ENCODE results near the gene PDIA3.

The PDIA3 gene

DNA sequence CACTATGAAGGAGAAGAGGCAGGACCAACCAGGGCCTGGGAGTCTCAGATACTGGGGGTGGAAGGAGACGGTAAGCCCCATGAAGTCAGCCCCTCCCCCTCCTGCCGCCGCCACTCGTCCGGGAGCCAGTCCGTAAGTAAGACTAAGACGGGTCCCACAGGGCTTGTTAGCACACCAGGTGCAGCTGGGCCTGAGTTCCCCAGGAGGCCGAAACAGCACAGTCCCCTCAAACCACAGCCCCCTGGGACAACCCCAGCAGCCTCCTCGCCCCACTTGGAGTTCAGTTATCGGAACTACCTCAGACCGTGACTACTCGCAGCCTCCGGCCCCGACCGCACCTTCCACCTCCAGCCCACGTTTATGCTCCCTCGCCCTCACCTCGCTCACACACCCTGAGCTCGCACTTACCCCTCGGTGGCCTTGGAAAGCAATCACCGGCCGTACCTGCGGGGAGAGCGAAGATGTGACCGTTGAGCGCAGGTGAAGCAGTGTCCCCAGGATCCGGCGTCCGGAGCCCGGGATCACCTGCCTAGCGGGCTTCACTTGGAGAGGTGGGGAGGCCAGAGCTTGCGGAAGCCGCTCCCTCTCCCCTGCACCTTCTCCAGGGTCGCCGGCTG, 30.0 kb downstream of the PDIA3 start:
- Histone ChIP-seq H3K4me1 (ENCODE audit: control insufficient read depth, insufficient read depth, low read length, poor library complexity, severe bottlenecking) (peaks cover 10% of the 10 kb centered on the region), H3K27me3 (replicated peaks; ENCODE audit: control insufficient read depth, insufficient read depth, low read length, poor library complexity, severe bottlenecking) (no peaks in the 10 kb centered on the region), H3K36me3 (ENCODE audit: control insufficient read depth, insufficient read depth, low read length) (peaks cover 21% of the 10 kb centered on the region), H3K9me3 (ENCODE audit: control insufficient read depth, low read length) (no peaks in the 10 kb centered on the region), H3K27ac (ENCODE audit: insufficient read depth, low read length, poor library complexity, severe bottlenecking) (peak overlapping the region; percentile 28), H3K4me3 (ENCODE audit: insufficient read depth, low read depth, low read length, poor library complexity, severe bottlenecking) (peak overlapping the region; percentile 85)
- no peak for DNase-seq

DNA sequence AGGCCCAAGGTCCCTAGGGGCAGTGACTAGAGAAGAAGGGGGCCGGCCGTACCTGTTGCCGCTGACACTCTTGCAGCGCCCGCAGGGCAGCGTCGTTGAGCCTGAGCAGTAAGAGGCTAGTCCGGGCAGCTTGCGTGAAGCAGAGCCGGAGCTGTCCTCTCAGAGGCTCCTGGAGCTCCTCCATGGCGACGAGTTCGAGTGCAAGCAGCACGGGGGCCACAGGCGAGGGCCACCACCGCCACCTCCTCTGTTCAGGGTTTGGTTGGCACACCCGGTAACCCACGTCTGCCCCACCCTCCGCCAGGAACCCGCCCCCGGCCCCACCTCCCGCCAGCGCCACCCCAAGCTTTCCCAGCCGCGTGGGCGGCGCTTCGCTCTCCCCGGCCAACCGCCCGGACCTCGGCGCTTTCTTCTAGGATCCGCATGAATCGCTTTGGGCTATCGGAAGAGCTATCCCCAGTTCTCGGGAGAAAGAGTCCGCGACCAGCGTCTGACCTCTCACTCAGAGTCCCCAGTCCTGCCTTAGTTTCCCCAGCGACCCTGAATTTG, 30.6 kb downstream of the PDIA3 start, which contains the start of gene ELL3:
ELL3 (minus strand) TSS at position 249 of the 549 bp plus-strand sequence; CDS start at position 184, 65 bp downstream.
- Histone ChIP-seq H3K27me3 (replicated peaks; ENCODE audit: control insufficient read depth, insufficient read depth, low read length, poor library complexity, severe bottlenecking) (no peaks in the 10 kb centered on the region), H3K36me3 (ENCODE audit: control insufficient read depth, insufficient read depth, low read length) (peaks cover 16% of the 10 kb centered on the region), H3K27ac (ENCODE audit: insufficient read depth, low read length, poor library complexity, severe bottlenecking) (peak within 1 kb of the TSS; percentile 61), H3K4me3 (ENCODE audit: insufficient read depth, low read depth, low read length, poor library complexity, severe bottlenecking) (peak within 1 kb of the TSS; percentile 85), H3K9me3 (ENCODE audit: control insufficient read depth, low read length) (no peaks in the 10 kb centered on the region), H3K4me1 (ENCODE audit: control insufficient read depth, insufficient read depth, low read length, poor library complexity, severe bottlenecking) (peaks cover 10% of the 10 kb centered on the region)
- DNase-seq = peak; percentile 62 to 72 (median 69)

- Histone ChIP-seq H3K4me1 (ENCODE audit: control insufficient read depth, insufficient read depth, low read length, poor library complexity, severe bottlenecking) (peaks cover 10% of the 10 kb centered on the region), H3K36me3 (ENCODE audit: control insufficient read depth, insufficient read depth, low read length) (peaks cover 10% of the 10 kb centered on the region), H3K27ac (ENCODE audit: insufficient read depth, low read length, poor library complexity, severe bottlenecking) (peak overlapping the region; percentile 61), H3K9me3 (ENCODE audit: control insufficient read depth, low read length) (no peaks in the 10 kb centered on the region), H3K4me3 (ENCODE audit: insufficient read depth, low read depth, low read length, poor library complexity, severe bottlenecking) (peak overlapping the region; percentile 85), H3K27me3 (replicated peaks; ENCODE audit: control insufficient read depth, insufficient read depth, low read length, poor library complexity, severe bottlenecking) (no peaks in the 10 kb centered on the region)
- DNase-seq = peak; percentile 79 to 84 (median 79)
Observed at GRCh38 chr15:43777267-43777914, 31.2 kb downstream of the PDIA3 start.

DNA sequence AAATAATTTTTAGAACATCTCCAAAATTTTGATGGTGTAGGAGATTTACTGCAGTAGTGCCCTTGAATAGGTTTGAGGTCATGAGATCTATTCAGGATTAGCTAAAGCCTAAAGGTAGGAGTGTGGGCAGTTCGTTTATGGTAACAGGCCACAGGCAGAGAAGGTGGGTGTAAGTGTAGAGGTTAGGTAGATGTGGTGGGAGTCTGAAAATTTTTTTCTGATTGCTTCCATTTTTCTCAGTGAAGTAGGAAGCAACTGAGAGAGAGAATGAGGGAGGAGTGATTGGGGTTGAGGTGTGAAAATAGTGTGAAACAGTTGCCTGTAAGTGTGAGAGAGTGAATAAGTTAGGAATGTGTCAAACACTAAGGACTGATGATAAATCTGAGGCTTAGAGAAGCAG, 32.8 kb downstream of the PDIA3 start:
- H3K36me3 ChIP-seq (ENCODE audit: control insufficient read depth, insufficient read depth, low read length) = no peaks in the 10 kb centered on the region
- no peak overlapping the region for H3K27ac ChIP-seq (ENCODE audit: insufficient read depth, low read length, poor library complexity, severe bottlenecking)
- H3K4me1 ChIP-seq (ENCODE audit: control insufficient read depth, insufficient read depth, low read length, poor library complexity, severe bottlenecking) = peaks cover 10% of the 10 kb centered on the region
- no peaks in the 10 kb centered on the region for H3K27me3 ChIP-seq (replicated peaks; ENCODE audit: control insufficient read depth, insufficient read depth, low read length, poor library complexity, severe bottlenecking)
- H3K4me3 ChIP-seq (ENCODE audit: insufficient read depth, low read depth, low read length, poor library complexity, severe bottlenecking) = no peak overlapping the region
- no peaks in the 10 kb centered on the region for H3K9me3 ChIP-seq (ENCODE audit: control insufficient read depth, low read length)
- DNase-seq = no peak

- H3K4me1 ChIP-seq (ENCODE audit: control insufficient read depth, insufficient read depth, low read length, poor library complexity, severe bottlenecking) = peaks cover 7% of the 10 kb centered on the region
- no peak for DNase-seq
- no peak overlapping the region for H3K4me3 ChIP-seq (ENCODE audit: insufficient read depth, low read depth, low read length, poor library complexity, severe bottlenecking)
- peaks cover 8% of the 10 kb centered on the region for H3K36me3 ChIP-seq (ENCODE audit: control insufficient read depth, insufficient read depth, low read length)
- no peaks in the 10 kb centered on the region for H3K9me3 ChIP-seq (ENCODE audit: control insufficient read depth, low read length)
- H3K27ac ChIP-seq (ENCODE audit: insufficient read depth, low read length, poor library complexity, severe bottlenecking) = no peak overlapping the region
- no peaks in the 10 kb centered on the region for H3K27me3 ChIP-seq (replicated peaks; ENCODE audit: control insufficient read depth, insufficient read depth, low read length, poor library complexity, severe bottlenecking)
Observed at GRCh38 chr15:43789409-43789808, 43.2 kb downstream of the PDIA3 start.

DNA sequence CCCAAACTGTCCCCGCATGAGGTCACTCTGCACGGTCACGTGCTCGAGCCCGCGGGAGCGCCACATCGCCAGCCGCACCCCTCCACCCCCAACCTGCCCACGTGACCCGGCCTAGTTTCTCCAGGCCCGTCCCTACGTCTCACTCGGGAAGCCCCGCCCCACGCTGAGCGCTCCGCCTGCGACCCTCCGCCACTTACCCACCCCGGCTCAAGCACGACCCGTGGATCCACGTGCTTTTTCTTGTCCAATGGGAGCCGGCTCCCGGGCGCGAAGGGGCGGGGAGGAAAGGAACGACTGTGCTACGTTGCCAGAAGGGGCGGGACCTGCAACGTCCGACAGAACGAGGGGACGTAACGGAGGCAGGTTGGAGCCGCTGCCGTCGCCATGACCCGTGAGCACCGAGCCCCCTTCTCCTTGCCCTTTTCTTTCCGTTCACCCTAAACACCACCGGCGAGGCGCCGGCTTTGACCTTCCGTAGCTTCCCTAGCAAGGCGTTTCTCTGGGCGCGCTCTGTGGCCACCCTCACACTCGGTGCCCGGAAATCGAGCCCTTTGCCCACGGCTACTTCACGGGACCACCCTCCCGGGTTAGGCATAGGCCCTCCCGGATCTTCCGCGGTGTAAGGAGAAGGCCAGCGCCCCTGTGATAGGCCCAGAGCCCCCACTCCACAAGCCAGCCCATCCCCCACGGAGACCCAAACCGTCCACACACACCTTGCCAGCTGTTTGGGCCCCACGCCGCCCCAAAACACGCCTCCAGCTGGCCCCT, 45.9 kb downstream of the PDIA3 start, which contains the start of gene SERF2:
SERF2 (plus strand) TSS at position 328 of the 768 bp plus-strand sequence; CDS start at position 385, 57 bp downstream.
- Histone ChIP-seq H3K4me1 (ENCODE audit: control insufficient read depth, insufficient read depth, low read length, poor library complexity, severe bottlenecking) (peaks cover 17% of the 10 kb centered on the region), H3K9me3 (ENCODE audit: control insufficient read depth, low read length) (no peaks in the 10 kb centered on the region), H3K4me3 (ENCODE audit: insufficient read depth, low read depth, low read length, poor library complexity, severe bottlenecking) (peak within 1 kb of the TSS; percentile 96), H3K27ac (ENCODE audit: insufficient read depth, low read length, poor library complexity, severe bottlenecking) (peak within 1 kb of the TSS; percentile 98), H3K36me3 (ENCODE audit: control insufficient read depth, insufficient read depth, low read length) (peaks cover 29% of the 10 kb centered on the region), H3K27me3 (replicated peaks; ENCODE audit: control insufficient read depth, insufficient read depth, low read length, poor library complexity, severe bottlenecking) (no peaks in the 10 kb centered on the region)
- DNase-seq = peak; percentile 99 to 100 (median 100)

- no peaks in the 10 kb centered on the region for H3K9me3 ChIP-seq (ENCODE audit: control insufficient read depth, low read length)
- H3K36me3 ChIP-seq (ENCODE audit: control insufficient read depth, insufficient read depth, low read length) = peaks cover 34% of the 10 kb centered on the region
- peak overlapping the region; percentile 98 for H3K27ac ChIP-seq (ENCODE audit: insufficient read depth, low read length, poor library complexity, severe bottlenecking)
- H3K4me3 ChIP-seq (ENCODE audit: insufficient read depth, low read depth, low read length, poor library complexity, severe bottlenecking) = peak overlapping the region; percentile 96
- H3K4me1 ChIP-seq (ENCODE audit: control insufficient read depth, insufficient read depth, low read length, poor library complexity, severe bottlenecking) = peaks cover 17% of the 10 kb centered on the region
- no peak for DNase-seq
- H3K27me3 ChIP-seq (replicated peaks; ENCODE audit: control insufficient read depth, insufficient read depth, low read length, poor library complexity, severe bottlenecking) = no peaks in the 10 kb centered on the region
Observed at GRCh38 chr15:43792761-43793476, 46.7 kb downstream of the PDIA3 start.

DNA sequence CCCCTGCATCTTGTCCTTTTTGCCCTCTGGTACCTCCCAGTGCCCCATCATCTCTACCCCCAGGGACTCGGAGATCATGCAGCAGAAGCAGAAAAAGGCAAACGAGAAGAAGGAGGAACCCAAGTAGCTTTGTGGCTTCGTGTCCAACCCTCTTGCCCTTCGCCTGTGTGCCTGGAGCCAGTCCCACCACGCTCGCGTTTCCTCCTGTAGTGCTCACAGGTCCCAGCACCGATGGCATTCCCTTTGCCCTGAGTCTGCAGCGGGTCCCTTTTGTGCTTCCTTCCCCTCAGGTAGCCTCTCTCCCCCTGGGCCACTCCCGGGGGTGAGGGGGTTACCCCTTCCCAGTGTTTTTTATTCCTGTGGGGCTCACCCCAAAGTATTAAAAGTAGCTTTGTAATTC, 47.4 kb downstream of the PDIA3 start:
- H3K36me3 ChIP-seq (ENCODE audit: control insufficient read depth, insufficient read depth, low read length) = peaks cover 35% of the 10 kb centered on the region
- H3K4me1 ChIP-seq (ENCODE audit: control insufficient read depth, insufficient read depth, low read length, poor library complexity, severe bottlenecking) = peaks cover 17% of the 10 kb centered on the region
- peak overlapping the region; percentile 96 for H3K4me3 ChIP-seq (ENCODE audit: insufficient read depth, low read depth, low read length, poor library complexity, severe bottlenecking)

DNA sequence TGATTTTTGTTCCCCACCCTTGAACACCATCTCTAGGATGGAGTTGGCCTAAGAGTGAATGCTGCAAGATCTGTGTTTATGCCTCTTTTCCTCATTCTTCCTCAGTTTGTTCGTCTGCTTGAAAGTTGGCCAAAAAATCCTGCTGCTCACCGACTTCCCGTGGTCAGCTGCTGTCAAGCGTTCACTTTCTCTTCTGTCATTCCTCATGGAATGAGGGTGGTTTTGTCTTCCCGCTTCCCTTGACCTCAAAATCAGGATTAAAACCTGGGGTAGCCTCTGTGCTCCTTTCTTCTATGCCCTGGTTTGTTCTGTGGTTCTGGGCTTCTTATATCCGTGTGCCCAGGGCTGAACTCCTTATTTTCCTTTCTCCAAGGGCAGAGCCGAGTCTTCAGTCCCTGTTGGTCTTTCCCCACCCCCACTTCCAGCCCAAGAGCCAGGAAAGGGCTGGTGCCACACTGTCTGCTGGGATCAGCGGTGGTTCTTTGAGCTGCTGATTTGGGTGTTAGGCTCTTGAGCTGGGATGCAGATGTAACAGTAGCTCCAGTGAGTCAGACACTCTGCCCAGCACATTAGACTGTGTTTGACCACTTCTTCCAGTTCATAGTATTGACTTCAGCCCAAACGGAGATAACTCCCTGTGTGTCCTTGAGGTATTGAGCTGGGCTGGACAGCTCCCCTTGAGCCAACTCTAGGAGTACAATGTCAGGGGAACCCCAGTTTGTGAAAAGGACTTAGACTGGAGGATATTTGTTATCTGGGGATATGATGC, 48.2 kb downstream of the PDIA3 start:
- no peak overlapping the region for H3K4me3 ChIP-seq (ENCODE audit: insufficient read depth, low read depth, low read length, poor library complexity, severe bottlenecking)
- H3K27me3 ChIP-seq (replicated peaks; ENCODE audit: control insufficient read depth, insufficient read depth, low read length, poor library complexity, severe bottlenecking) = no peaks in the 10 kb centered on the region
- H3K36me3 ChIP-seq (ENCODE audit: control insufficient read depth, insufficient read depth, low read length) = peaks cover 42% of the 10 kb centered on the region
- H3K4me1 ChIP-seq (ENCODE audit: control insufficient read depth, insufficient read depth, low read length, poor library complexity, severe bottlenecking) = peaks cover 17% of the 10 kb centered on the region
- peak overlapping the region; percentile 1 for H3K27ac ChIP-seq (ENCODE audit: insufficient read depth, low read length, poor library complexity, severe bottlenecking)
- H3K9me3 ChIP-seq (ENCODE audit: control insufficient read depth, low read length) = no peaks in the 10 kb centered on the region
- no peak for DNase-seq

More for the DNA sequence above, 47.4 kb downstream of the PDIA3 start:
- Histone ChIP-seq H3K27ac (ENCODE audit: insufficient read depth, low read length, poor library complexity, severe bottlenecking) (peak overlapping the region; percentile 98), H3K9me3 (ENCODE audit: control insufficient read depth, low read length) (no peaks in the 10 kb centered on the region), H3K27me3 (replicated peaks; ENCODE audit: control insufficient read depth, insufficient read depth, low read length, poor library complexity, severe bottlenecking) (no peaks in the 10 kb centered on the region)
- DNase-seq = no peak

All from effector memory CD4-positive, alpha-beta T cell (primary cell).